ENCODE measurements around the gene RPS16.
"Not testable (repeated sequence)": the region's sequence is repeated elsewhere in the genome, so short reads cannot be mapped to it uniquely, and the experiment has no call there.

The RPS16 gene

GRCh38 chr19:39435499-39436349 lies at the start of gene RPS16:
RPS16 (minus strand) TSS chr19:39435949; CDS start chr19:39435895, 54 bp downstream.
- DNase-seq = peak; percentile 99 to 100

- DNase-seq = no peak
These were observed 47.4 kb upstream of the RPS16 start for GRCh38 chr19:39483141-39483540.

GRCh38 chr19:39481676-39482075 lies 45.9 kb upstream of the RPS16 start:
- DNase-seq = no peak

DNA sequence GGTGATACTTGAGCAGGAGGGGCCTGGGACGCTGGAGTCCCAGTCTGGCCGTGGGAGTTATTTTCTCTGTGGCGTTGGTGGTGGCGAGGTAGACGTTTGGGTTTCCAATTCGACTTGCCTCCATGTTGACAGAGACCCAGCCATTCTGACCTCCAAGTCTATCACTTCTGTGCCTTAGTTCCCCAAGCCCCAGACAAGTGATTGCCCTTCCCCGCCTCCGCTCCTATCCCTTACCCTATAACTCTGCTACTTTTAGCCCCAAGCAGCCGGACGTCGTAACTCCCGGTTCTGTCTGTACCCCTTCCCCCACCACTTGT lies 45.4 kb upstream of the RPS16 start:
- no peak for DNase-seq

GRCh38 chr19:39480337-39481228 lies 44.8 kb upstream of the RPS16 start, which contains the start of gene TIMM50:
TIMM50 (plus strand) TSS chr19:39480838; CDS start chr19:39480854, 16 bp downstream.
- peak; percentile 99 for DNase-seq

DNA sequence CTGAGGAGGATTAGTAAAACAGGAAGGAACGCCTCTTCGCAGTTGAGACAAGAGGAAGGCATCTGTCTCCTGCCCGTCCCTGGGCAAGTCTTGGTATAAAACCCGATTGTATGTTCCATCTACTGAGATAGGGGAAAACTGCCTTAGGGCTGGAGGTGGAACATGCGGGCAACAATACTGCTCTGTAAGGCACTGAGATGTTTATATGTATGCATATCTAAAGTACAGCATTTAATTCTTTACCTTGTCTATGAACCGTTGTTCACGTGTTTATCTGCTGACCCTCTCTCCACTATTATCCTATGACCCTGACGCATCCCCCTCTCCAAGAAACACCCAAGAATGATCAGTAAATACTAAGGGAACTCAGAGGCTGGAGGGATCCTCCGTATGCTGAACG lies 44.2 kb upstream of the RPS16 start:
- no peak for DNase-seq

DNA sequence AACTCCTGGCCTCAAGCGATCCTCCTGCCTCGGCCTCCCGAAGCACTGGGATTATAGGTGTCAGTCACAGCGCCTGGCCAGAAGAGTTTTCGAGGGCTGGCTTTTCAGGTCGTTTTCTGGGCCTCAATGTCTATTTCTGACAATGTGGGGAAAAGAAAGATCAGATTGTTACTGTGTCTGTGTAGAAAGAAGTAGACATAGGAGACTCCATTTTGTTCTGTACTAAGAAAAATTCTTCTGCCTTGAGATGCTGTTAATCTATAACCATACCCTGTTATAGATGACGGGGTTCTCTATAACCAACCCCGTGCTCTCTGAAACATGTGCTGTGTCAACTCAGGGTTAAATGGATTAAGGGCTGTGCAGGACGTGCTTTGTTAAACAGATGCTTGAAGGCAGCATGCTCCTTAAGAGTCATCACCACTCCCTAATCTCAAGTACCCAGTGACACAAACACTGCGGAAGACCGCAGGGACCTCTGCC lies 43.6 kb upstream of the RPS16 start:
- DNase-seq = not testable (repeated sequence)

DNA sequence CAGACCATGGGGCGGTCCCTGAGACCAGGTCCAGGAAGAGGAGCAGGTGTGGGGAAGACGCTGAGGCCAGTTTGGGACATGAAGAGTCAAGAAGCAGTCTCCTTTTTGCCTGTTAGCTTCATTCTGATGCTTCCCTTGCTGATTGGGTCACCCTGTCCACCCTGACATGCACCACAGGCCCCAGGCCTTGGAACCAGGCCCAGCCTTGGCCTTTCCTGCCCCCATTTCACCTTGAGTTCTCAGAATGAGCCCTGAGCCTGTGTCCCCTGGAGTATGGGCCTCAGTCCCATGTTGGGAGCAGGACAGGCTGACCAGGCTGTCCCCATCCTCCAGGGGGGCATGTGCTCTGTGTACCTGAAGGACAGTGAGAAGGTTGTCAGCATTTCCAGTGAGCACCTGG lies 40.0 kb upstream of the RPS16 start:
- DNase-seq = no peak

GRCh38 chr19:39474139-39474620 lies 38.4 kb upstream of the RPS16 start:
- peak; percentile 26 to 54 for DNase-seq

- no peak for DNase-seq
These were observed 37.8 kb upstream of the RPS16 start for GRCh38 chr19:39473443-39473960.

DNA sequence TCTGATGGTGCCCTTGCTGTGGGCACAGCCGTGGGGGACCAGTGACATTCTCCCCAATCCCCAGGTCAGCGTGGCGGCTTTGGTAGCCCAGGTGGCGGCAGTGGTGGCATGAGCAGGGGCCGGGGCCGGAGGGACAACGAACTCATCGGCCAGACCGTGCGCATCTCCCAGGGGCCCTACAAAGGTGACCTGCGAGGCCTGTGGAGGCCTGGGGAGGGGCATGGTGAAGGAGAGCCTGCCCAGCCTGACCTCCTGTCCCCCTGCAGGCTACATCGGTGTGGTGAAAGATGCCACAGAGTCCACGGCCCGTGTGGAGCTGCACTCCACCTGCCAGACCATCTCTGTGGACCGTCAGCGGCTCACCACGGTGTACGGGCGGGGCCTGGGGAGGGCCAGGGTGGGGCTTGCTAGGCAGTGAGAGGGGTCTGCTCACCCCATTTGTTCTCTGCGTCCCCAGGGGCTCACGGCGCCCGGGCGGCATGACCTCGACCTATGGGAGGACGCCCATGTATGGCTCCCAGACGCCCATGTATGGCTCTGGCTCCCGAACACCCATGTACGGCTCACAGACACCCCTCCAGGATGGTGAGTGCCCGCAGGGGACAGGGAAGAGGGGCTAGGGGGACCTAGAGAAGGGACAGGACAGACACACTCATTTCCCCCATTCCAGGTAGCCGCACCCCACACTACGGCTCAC lies 37.1 kb upstream of the RPS16 start:
- DNase-seq = no peak

DNA sequence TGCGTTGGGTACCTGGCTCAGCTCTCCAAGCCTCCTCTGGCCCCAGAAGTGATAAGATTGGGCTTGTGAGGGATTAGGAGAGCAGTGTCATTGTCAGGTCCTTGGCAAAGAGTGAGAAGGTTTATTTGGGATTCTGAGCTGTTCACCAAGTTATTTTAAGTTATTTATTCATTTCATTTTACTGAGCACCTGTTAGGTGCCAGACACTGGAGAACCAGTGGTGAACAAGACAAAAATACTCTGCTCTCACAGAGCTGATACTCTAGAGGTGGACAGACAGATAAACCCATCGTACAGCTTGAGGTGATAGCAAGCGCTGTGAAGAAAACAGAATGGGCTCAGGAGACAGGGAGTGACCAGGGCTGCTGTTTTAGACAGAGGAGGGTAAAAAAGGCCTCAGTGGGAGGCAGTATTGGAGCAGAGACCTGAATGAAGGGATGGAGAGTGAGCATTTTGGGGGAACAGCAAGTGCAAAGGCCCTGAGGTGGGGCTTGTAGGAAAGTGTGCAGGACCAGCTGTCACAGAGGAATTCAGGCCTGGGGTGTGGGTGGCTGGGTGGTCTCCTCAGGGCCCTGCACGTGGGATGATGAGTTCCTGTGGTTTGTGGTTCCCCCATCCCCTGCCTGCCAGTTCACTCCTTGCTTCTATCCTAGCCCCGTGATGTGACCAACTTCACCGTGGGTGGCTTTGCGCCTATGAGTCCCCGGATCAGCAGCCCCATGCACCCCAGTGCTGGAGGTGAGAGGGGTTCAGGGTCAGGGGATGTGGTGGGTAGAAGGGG lies 36.2 kb upstream of the RPS16 start:
- no peak for DNase-seq

- no peak for DNase-seq
These were observed 35.1 kb upstream of the RPS16 start for GRCh38 chr19:39470724-39471339.

DNA sequence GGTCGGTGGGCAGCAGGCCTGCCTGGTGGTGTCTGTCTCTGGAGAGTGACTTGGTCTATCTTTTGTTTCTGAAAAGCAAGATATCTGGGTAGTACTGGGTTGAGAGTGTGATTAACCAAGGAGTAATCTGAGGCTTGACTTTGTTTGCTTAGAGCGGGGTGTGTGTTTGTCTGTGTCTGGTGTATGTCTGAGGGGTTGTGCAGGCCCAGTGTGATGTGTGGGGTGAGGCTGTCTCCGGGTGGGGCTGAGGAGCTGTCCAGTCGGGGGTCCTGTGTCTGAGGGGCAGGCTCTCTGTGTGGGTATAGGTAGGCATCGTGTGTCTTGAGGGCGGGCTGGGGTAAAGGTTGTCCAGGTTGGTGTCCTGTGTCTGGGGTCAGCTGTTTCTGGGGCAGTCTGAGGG lies 33.8 kb upstream of the RPS16 start:
- no peak for DNase-seq

GRCh38 chr19:39469036-39469435 lies 33.3 kb upstream of the RPS16 start:
- no peak for DNase-seq

DNA sequence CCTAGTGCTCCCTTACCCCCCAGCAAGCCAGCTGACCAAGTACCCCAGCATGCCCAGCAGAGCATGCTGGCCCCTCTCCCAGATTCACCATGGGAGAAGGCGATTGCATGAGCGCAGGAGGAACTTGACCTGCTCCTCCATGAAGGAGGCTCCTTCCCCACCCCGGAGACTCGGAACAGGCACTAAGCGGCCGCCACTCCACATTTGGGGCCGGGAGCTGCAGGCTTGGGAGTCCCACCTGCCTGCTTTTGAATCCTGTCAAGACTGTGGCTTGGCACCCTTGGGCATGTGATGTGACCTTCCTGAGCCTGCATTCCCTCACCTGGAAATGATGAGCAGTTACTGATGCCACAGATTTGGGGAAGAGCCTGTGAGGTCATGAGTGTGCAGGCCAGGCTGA lies 32.2 kb upstream of the RPS16 start:
- no peak for DNase-seq

GRCh38 chr19:39465956-39466747 lies 30.4 kb upstream of the RPS16 start:
- no peak for DNase-seq

- no peak for DNase-seq
These were observed 27.7 kb upstream of the RPS16 start for GRCh38 chr19:39463403-39463802.

DNA sequence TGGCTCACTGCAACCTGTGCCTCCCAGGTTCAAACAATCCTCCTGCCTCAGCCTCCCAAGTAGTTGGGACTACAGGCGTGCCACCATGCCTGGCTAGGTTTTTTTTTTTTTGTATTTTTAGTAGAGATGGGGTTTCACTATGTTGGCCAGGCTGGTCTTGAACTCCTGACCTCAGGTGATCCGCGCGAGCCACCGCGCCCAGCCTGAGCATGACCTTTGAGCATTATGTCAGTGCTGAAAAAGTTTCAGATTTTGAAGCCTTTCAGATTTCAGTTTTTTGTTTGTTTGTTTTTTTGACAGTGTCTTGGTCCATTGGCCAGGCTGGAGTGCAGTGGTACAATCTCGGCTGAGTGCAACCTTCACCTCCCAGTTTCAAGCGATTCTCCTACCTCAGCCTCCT lies 15.5 kb upstream of the RPS16 start:
- DNase-seq = not testable (repeated sequence)

DNA sequence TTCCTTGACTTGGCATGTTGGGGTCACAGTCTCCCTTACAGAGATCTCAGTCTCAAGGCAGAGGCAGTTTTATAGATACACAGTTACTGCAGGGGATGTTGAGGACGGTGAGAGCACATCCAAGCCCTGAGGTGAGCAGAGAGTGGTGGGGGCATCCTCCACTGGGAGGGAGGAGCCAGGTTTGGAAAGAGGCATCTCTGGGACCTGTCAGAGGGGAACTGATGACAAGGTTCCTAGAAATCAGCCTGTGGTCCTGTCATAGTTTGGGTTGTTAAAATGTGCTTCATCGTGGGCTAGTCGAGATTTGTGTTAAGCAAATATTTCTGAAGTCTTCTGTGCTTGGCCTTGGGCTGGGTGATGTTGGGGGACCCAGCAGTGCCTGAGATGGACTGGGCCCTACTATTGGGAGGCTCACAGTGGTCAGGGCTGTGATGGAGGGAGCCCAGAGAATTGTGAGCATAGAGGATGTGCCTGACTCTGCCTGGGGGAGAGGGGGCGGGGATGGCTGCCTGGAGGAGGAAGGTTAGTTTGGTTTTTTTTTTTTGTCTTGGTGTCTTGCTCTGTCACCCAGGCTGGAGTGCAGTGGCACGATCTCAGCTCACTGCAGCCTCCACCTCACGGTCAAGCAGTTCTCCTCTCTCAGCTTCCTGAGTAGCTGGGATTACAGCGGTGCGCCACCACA lies 13.5 kb upstream of the RPS16 start:
- DNase-seq = no peak

Data from NCI-H1930 (cell line).